T-helper 2 cell treated with Interferon-gamma antibody and Interleukin-4, amounts not matched to agents 5 μg/mL and 100 μg/mL, for 36 hours (primary cell): ENCODE measurements around the gene LRRC17.
"Not testable (repeated sequence)": the region's sequence is repeated elsewhere in the genome, so short reads cannot be mapped to it uniquely, and the experiment has no call there.

ENCODE experiments used
- DNase-seq: peaks from one replicate; pipeline ENCODE4 v3.0.0; 2021; ENCODE audit warnings: low spot score
- H3K27ac Mint-ChIP-seq: one replicate; pipeline ENCODE4 v1.8.0; 2021; ENCODE audit warnings: mild to moderate bottlenecking, mixed read lengths
- H3K27me3 Mint-ChIP-seq: one replicate; pipeline ENCODE4 v1.8.0; 2021; ENCODE audit warnings: low read depth, mixed read lengths
- H3K36me3 Mint-ChIP-seq: one replicate; pipeline ENCODE4 v1.8.0; 2021; ENCODE audit warnings: low read depth, mixed read lengths
- H3K4me1 Mint-ChIP-seq: one replicate; pipeline ENCODE4 v1.8.0; 2021; ENCODE audit warnings: low read depth, mixed read lengths
- H3K4me3 Mint-ChIP-seq: one replicate; pipeline ENCODE4 v1.8.0; 2022; ENCODE audit warnings: mild to moderate bottlenecking, moderate library complexity, mixed read lengths
- H3K9me3 Mint-ChIP-seq: one replicate; pipeline ENCODE4 v1.8.0; 2021; ENCODE audit warnings: mixed read lengths

The LRRC17 gene

GRCh38 chr7:102942181-102942866 lies 29.5 kb downstream of the LRRC17 start:
- H3K4me1 Mint-ChIP-seq: peaks cover 2% of the 10 kb centered on the region
- H3K27ac Mint-ChIP-seq: no peak overlapping the region
- no peak for DNase-seq
- H3K4me3 Mint-ChIP-seq: no peak overlapping the region
- H3K9me3 Mint-ChIP-seq: no peaks in the 10 kb centered on the region
- no peaks in the 10 kb centered on the region for H3K36me3 Mint-ChIP-seq
- H3K27me3 Mint-ChIP-seq: no peaks in the 10 kb centered on the region

DNA sequence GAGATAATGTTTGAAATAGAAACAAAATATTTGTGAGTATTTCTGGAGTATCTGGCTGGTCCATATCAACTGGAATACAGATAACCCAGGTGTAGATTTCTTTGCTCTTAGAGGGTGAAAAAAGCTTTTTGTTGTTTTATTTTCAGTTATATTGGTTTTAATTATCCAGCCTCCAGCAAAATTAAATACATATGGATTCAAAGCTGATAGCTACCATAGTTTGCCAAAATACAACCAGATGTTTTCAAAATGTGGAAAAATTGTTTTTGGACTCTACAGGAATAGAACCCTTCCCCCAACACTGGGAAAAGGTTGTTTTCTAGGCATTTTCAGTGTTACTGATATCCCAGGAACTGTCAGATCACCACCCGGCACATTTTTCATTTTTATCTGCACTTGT lies 30.1 kb downstream of the LRRC17 start:
- no peak for DNase-seq
- no peak overlapping the region for H3K27ac Mint-ChIP-seq
- H3K27me3 Mint-ChIP-seq: no peaks in the 10 kb centered on the region
- H3K36me3 Mint-ChIP-seq: no peaks in the 10 kb centered on the region
- no peak overlapping the region for H3K4me3 Mint-ChIP-seq
- no peaks in the 10 kb centered on the region for H3K9me3 Mint-ChIP-seq
- H3K4me1 Mint-ChIP-seq: peaks cover 2% of the 10 kb centered on the region

DNA sequence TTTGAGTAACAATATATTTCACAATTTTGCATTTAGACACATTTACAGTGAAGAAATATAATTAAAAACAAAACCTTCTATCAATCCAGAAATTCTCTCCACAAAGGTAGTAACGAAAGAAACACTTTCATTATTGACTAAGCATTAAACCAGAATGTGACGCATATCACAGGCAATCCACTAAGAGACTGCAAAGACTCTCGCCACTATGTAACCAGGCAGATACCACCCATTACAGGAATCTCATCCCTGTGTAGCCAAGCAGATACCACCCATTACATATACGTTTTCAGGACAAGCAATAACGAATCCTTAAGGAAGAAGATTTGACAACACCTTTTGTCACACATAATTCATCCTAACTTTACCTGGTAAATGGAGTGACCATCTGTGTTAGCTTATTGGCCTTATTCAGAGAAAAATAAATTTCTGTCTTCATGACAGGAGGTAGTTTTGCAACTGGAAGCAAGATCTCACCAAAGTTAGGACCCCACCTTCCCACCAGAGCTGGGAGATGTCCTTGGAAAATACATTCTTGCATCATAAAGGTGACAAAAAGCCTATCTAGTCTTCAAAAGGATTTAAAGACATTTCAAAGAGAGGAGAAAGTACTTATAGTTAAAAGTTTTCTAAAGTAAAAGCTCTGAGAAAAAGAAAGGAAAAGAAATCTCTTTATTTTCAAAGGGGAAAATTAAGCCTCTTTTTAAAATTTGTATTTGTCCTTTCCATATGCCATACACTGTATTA lies 30.8 kb downstream of the LRRC17 start:
- Mint-ChIP-seq H3K27me3 (no peaks in the 10 kb centered on the region), H3K9me3 (no peaks in the 10 kb centered on the region), H3K36me3 (no peaks in the 10 kb centered on the region), H3K4me3 (no peak overlapping the region), H3K4me1 (peaks cover 2% of the 10 kb centered on the region), H3K27ac (no peak overlapping the region)
- DNase-seq: no peak

DNA sequence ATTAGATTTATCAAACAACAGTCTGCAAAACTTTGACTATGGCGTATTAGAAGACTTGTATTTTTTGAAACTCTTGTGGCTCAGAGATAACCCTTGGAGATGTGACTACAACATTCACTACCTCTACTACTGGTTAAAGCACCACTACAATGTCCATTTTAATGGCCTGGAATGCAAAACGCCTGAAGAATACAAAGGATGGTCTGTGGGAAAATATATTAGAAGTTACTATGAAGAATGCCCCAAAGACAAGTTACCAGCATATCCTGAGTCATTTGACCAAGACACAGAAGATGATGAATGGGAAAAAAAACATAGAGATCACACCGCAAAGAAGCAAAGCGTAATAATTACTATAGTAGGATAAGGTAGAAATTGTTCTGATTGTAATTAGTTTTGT lies 31.4 kb downstream of the LRRC17 start:
- no peak for DNase-seq
- Mint-ChIP-seq H3K4me3 (no peak overlapping the region), H3K4me1 (peaks cover 2% of the 10 kb centered on the region), H3K9me3 (no peaks in the 10 kb centered on the region), H3K27me3 (no peaks in the 10 kb centered on the region), H3K36me3 (no peaks in the 10 kb centered on the region), H3K27ac (no peak overlapping the region)

GRCh38 chr7:102951839-102952238 lies 39.0 kb downstream of the LRRC17 start:
- Mint-ChIP-seq H3K4me1 (peaks cover 3% of the 10 kb centered on the region), H3K9me3 (peaks cover 29% of the 10 kb centered on the region), H3K27me3 (peaks cover 4% of the 10 kb centered on the region), H3K27ac (no peak overlapping the region), H3K36me3 (peaks cover 1% of the 10 kb centered on the region), H3K4me3 (no peak overlapping the region)
- no peak for DNase-seq

GRCh38 chr7:102953406-102953805 lies 40.6 kb downstream of the LRRC17 start:
- H3K27ac Mint-ChIP-seq: no peak overlapping the region
- peaks cover 1% of the 10 kb centered on the region for H3K36me3 Mint-ChIP-seq
- H3K4me3 Mint-ChIP-seq: no peak overlapping the region
- DNase-seq: no peak
- peaks cover 4% of the 10 kb centered on the region for H3K27me3 Mint-ChIP-seq
- H3K9me3 Mint-ChIP-seq: peaks cover 34% of the 10 kb centered on the region
- H3K4me1 Mint-ChIP-seq: peaks cover 3% of the 10 kb centered on the region

- H3K4me3 Mint-ChIP-seq, H3K27ac Mint-ChIP-seq, H3K36me3 Mint-ChIP-seq, H3K4me1 Mint-ChIP-seq, DNase-seq, H3K27me3 Mint-ChIP-seq: not testable (repeated sequence)
- peaks cover 34% of the 10 kb centered on the region for H3K9me3 Mint-ChIP-seq
These were observed 41.6 kb downstream of the LRRC17 start for GRCh38 chr7:102954359-102954758.

DNA sequence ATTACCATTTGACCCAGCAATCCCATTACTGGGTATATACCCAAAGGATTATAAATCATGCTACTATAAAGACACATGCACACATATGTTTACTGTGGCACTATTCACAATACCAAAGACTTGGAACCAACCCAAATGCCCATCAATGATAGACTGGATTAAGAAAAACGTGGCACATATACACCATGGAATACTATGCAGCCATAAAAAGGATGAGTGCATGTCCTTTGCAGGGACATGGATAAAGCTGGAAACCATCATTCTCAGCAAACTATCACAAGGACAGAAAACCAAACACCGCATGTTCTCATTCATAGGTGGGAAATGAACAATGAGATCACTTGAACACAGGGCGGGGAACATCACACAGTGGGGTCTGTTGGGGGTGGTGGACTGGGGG lies 45.2 kb downstream of the LRRC17 start:
- not testable (repeated sequence) for DNase-seq, H3K36me3 Mint-ChIP-seq, H3K4me1 Mint-ChIP-seq, H3K27ac Mint-ChIP-seq, H3K4me3 Mint-ChIP-seq, H3K27me3 Mint-ChIP-seq
- H3K9me3 Mint-ChIP-seq: peaks cover 34% of the 10 kb centered on the region

DNA sequence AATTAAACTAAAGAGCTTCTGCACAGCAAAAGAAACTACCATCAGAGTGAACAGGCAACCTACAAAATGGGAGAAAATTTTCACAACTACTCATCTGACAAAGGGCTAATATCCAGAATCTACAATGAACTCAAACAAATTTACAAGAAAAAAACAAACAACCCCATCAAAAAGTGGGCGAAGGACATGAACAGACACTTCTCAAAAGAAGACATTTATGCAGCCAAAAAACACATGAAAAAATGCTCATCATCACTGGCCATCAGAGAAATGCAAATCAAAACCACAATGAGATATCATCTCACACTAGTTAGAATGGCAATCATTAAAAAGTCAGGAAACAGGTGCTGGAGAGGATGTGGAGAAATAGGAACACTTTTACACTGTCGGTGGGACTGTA lies 49.2 kb downstream of the LRRC17 start:
- not testable (repeated sequence) for H3K4me1 Mint-ChIP-seq, H3K4me3 Mint-ChIP-seq, H3K9me3 Mint-ChIP-seq

GRCh38 chr7:102966465-102966864 lies 53.7 kb downstream of the LRRC17 start:
- no peak for DNase-seq
- H3K27ac Mint-ChIP-seq: no peak overlapping the region
- H3K4me3 Mint-ChIP-seq: no peak overlapping the region
- no peaks in the 10 kb centered on the region for H3K27me3 Mint-ChIP-seq
- H3K9me3 Mint-ChIP-seq: peaks cover 3% of the 10 kb centered on the region
- H3K4me1 Mint-ChIP-seq: no peaks in the 10 kb centered on the region
- no peaks in the 10 kb centered on the region for H3K36me3 Mint-ChIP-seq

More for the DNA sequence above, 49.2 kb downstream of the LRRC17 start:
- not testable (repeated sequence) for H3K27me3 Mint-ChIP-seq, H3K27ac Mint-ChIP-seq, DNase-seq, H3K36me3 Mint-ChIP-seq

GRCh38 chr7:102967798-102968197 lies 55.0 kb downstream of the LRRC17 start:
- Mint-ChIP-seq H3K36me3 (no peaks in the 10 kb centered on the region), H3K4me1 (no peaks in the 10 kb centered on the region), H3K27ac (no peak overlapping the region), H3K9me3 (no peaks in the 10 kb centered on the region), H3K27me3 (no peaks in the 10 kb centered on the region), H3K4me3 (no peak overlapping the region)
- DNase-seq: no peak

DNA sequence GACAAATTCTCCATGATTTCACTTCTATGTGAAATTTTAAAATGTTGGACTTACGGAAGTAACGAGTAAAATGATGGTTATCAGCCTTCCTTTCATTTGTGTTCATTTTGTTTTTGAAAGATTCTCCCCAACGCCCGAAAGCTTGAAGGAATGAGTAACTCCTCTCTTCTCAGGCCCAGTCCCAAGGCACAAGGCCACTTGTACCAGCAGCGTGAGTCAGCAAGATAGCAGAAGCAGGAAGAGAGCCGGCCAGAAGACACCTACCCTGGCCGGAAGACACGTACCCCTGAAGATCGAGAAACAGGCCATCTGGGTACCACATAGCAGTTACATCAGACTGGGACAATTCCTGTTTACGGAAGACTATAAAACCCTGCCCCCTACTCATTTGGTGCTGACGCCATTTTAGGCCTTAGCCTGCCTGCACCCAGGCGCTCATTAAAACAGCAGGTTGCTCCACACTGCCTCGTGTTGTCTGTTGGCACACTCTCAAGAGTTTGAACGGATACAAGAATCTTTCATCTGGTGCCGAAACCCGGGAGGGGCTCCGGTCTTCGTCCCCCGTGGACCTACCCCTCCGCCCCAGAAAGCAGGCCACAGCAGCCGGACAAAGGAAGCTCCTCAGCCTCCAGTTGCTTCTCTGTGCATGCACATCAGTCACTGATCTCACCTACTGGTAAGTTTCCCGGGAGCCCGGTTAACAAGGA lies 60.4 kb downstream of the LRRC17 start:
- Mint-ChIP-seq H3K27ac (no peak overlapping the region), H3K4me3 (no peak overlapping the region), H3K36me3 (no peaks in the 10 kb centered on the region), H3K4me1 (no peaks in the 10 kb centered on the region), H3K27me3 (no peaks in the 10 kb centered on the region), H3K9me3 (no peaks in the 10 kb centered on the region)
- no peak for DNase-seq

DNA sequence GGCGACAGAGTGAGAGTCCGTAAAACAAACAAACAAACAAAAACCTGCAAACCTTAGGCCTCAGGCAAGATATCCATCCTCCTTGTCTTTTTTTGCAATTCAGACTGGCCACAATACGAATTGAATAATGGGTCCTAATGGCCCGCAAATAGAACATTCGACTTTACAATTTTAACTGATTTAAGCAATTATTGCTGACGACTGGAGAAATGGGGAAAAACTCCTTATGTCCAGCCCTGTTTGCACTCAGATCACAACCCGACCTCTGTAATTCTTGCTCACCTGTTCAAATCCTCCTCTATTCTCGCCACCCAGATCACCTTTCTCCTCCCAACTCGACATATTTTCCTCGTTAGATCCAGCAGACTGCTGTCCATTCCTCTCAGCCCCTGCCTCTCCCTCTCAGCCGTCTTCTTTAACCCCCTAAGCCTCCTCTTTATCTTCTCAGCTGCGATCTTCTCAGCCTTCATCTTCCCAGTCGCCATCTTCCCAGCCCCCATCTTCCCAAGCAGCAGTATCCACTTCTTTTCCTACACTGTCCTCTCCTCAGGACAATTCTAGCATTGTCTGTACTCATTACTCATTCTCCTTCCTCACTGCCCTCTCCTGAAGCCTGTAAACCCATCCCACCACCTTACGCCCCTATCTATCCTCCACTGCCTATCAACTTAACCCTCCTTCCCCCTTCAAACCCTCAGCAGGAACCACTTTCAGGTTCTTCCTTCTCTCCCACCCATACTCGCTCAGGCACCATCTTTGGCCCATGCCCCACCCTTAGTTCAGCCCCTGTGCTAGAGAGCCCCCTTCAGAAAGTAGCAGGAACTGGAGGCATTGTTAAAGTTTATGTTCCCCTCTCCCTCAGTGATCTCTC lies 61.8 kb downstream of the LRRC17 start:
- DNase-seq: no peak
- Mint-ChIP-seq H3K27me3 (no peaks in the 10 kb centered on the region), H3K4me3 (no peak overlapping the region), H3K36me3 (no peaks in the 10 kb centered on the region), H3K9me3 (no peaks in the 10 kb centered on the region), H3K27ac (no peak overlapping the region), H3K4me1 (no peaks in the 10 kb centered on the region)
